Right atrium auricular region (tissue), 2 donors: Measurements from ENCODE around the gene KRT78. TPM values are rescaled to one million over a fixed set of nuclear protein-coding genes. Genes with fewer than 3 reads are reported as not detected.
"Not testable (repeated sequence)": the region's sequence is repeated elsewhere in the genome, so short reads cannot be mapped to it uniquely, and the experiment has no call there.

Experiments used
- DNase-seq: peaks from one replicate; pipeline ENCODE4 v3.0.0-alpha.2; 2019; ENCODE audit warnings: low spot score
- H3K27ac ChIP-seq, 2 donors: fragments of 200-600 bp; sonication (generic); 1 replicate in 1 of 2; 2 replicates in 1 of 2; pipeline ENCODE4 v1.5.1; 2016 to 2019
- H3K27me3 ChIP-seq, 2 donors: fragments of 200-600 bp; sonication (generic); one replicate each; pipeline versions ENCODE4 v1.5.1 to v1.6.0; 2017 to 2019
- H3K36me3 ChIP-seq: fragments of 200-600 bp; sonication (generic); one replicate; pipeline ENCODE4 v1.5.1; 2016
- H3K4me1 ChIP-seq, 2 donors: fragments of 200-600 bp; sonication (generic); one replicate each; pipeline versions ENCODE4 v1.5.1 to v1.6.0; 2017 to 2019
- H3K4me3 ChIP-seq, 2 donors: fragments of 200-600 bp; sonication (generic); 1 replicate in 1 of 2; 2 replicates in 1 of 2; pipeline ENCODE4 v1.5.1; 2017 to 2019; ENCODE audit warnings: mild to moderate bottlenecking in 1 of 2, moderate library complexity in 1 of 2
- H3K9me3 ChIP-seq, 2 donors: fragments of 200-600 bp; sonication (generic); one replicate each; pipeline ENCODE4 v1.5.1; 2019
- total RNA-seq, 2 donors: library from RNA; depleted of rRNA; stranded (reverse); fragments of >200 nt; gene quantifications; one replicate each; pipeline ENCODE4 v1.1.0, GENCODE V29; 2016
- TF ChIP-seq, protein P1 (sequence below), 2 donors: fragments of 200-600 bp; sonication (generic); IDR thresholded peaks; one replicate each; pipeline ENCODE4 v1.5.1; 2019; ENCODE audit warnings: antibody characterized with exemption in 2 of 2

KRT78 gene
- total RNA-seq, 2 donors from 2014 or later = not detected

DNA sequence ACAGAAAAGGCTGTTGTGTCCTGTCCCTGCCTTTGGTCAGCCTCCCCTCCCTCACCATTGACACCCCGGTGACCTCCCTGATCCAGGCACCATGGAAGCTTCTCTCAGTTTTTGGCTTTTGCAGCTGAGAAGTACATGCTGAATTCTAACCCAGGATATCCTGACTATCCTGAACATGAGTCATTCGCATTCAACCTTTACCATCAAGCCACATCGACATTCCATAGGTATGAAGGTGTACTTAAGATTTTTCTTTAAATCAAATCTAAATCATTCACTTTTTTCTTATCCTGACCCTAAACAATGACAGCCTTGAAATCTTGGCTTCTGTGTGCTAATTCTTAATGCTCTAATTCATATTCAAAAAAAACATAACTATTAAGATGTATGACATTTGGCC is 8.7 kb upstream of the KRT78 start:
- no peak for DNase-seq
- Histone ChIP-seq H3K4me1 (peaks cover 0 to 9% of the 10 kb centered on the region in 2 donors), H3K27me3 (no peaks in the 10 kb centered on the region), H3K36me3 (no peaks in the 10 kb centered on the region), H3K4me3 (no peak overlapping the region), H3K27ac (no peak overlapping the region), H3K9me3 (no peaks in the 10 kb centered on the region)
- TF ChIP-seq, protein P1, sequence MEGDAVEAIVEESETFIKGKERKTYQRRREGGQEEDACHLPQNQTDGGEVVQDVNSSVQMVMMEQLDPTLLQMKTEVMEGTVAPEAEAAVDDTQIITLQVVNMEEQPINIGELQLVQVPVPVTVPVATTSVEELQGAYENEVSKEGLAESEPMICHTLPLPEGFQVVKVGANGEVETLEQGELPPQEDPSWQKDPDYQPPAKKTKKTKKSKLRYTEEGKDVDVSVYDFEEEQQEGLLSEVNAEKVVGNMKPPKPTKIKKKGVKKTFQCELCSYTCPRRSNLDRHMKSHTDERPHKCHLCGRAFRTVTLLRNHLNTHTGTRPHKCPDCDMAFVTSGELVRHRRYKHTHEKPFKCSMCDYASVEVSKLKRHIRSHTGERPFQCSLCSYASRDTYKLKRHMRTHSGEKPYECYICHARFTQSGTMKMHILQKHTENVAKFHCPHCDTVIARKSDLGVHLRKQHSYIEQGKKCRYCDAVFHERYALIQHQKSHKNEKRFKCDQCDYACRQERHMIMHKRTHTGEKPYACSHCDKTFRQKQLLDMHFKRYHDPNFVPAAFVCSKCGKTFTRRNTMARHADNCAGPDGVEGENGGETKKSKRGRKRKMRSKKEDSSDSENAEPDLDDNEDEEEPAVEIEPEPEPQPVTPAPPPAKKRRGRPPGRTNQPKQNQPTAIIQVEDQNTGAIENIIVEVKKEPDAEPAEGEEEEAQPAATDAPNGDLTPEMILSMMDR (IDR thresholded peaks at IDR 0.05) = no peak

DNA sequence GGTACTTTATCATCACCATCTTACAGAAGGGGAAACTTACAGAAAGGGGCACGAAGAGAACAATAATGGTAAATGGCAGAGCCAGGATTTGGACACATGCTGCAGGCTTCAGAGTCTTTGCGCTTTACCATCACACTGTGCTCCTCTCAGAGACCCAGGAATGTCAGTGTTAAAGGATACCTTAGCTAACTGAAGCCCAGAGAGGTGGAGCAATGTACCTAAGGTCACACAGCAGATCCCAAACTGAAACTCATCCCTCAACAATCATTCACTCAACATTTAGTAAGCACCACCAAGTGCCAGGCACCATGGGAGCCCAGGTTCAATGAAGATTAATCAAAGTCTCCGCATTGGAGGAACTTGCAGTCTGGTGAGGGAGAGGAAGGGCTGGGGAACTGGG is 8.0 kb upstream of the KRT78 start:
- Histone ChIP-seq H3K27me3 (no peaks in the 10 kb centered on the region), H3K9me3 (no peaks in the 10 kb centered on the region), H3K36me3 (no peaks in the 10 kb centered on the region), H3K4me1 (peaks cover 0 to 9% of the 10 kb centered on the region in 2 donors), H3K4me3 (no peak overlapping the region), H3K27ac (no peak overlapping the region)
- no peak for DNase-seq
- TF ChIP-seq, protein P1 (IDR thresholded peaks at IDR 0.05) = no peak

DNA sequence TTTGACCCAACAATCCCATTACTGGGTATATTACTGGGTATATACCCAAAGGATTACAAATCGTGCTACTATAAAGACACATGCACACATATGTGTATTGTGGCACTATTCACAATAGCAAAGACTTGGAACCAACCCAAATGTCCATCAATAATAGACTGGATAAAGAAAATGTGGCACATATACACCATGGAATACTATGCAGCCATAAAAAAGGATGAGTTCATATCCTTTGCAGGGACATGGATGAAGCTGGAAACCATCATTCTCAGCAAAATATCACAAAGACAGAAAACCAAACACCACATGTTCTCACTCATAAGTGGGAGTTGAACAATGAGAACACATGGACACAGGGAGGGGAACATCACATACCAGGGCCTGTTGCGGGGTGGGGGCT is 7.3 kb upstream of the KRT78 start:
- not testable (repeated sequence) for H3K36me3 ChIP-seq, H3K9me3 ChIP-seq, H3K4me1 ChIP-seq, H3K4me3 ChIP-seq, DNase-seq, H3K27me3 ChIP-seq, H3K27ac ChIP-seq

DNA sequence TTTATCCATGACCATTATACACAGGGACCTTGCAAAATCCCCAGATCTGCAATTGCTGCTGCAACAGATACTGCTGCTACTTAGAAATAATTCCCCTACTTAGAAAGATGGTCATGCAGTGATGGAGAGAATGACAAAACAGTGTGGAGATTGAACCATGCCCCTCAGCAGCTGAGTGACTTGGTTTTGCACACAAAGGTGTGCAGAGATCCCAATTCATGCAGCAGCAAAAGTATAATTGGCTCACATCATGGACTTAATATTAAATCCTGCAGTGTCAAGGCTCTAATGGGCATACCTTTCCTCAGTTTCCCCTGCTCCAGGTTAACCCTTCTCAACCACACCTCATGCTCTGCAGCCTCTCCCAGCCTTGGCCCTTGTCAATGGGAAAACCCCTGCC is 3.0 kb upstream of the KRT78 start:
- Histone ChIP-seq H3K9me3 (no peaks in the 10 kb centered on the region), H3K27me3 (no peaks in the 10 kb centered on the region), H3K4me1 (no peaks in the 10 kb centered on the region), H3K36me3 (no peaks in the 10 kb centered on the region), H3K27ac (no peak overlapping the region), H3K4me3 (no peak overlapping the region)
- TF ChIP-seq, protein P1 (IDR thresholded peaks at IDR 0.05) = no peak
- DNase-seq = no peak

DNA sequence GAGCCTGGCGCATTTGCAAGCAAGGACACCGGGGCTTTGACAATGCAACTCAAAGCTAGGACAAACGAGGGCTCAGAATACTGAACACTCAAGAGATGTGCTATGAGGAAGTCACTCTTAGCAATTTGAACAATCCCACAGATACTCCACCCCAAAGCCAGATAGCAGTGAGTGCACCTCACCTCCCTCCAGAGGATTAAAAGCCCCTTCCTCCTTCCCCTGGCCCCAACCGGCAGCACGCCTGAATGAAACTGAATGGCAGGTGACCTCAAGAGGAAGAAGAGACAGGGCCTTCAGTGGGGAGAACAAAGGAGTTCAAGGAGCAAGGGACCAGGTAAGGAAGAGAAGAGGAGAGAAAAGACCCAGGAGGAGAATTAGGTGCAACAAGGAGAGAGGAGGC is 1.9 kb upstream of the KRT78 start:
- DNase-seq = no peak
- H3K27ac ChIP-seq = no peak overlapping the region
- no peaks in the 10 kb centered on the region for H3K4me1 ChIP-seq
- no peaks in the 10 kb centered on the region for H3K36me3 ChIP-seq
- no peaks in the 10 kb centered on the region for H3K9me3 ChIP-seq
- H3K27me3 ChIP-seq = no peaks in the 10 kb centered on the region
- H3K4me3 ChIP-seq = no peak overlapping the region
- TF ChIP-seq, protein P1 (IDR thresholded peaks at IDR 0.05) = no peak

DNA sequence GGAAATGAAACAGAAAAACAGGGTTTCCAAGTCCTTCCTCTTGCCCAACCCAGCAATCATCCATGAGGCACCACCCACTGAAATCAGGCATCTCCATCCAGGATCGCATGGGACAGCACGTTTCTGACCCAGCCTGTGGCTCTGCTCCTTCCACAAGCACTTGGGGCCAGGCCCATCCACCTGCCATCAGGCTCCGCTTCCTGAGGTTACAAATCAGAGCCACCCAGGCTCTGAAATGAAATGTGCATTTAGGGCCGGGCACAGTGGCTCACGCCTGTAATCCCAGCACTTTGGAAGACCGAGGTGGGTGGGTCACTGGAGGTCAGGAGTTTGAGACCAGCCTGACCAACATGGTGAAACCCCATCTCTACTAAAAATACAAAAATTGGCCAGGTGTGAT is 717 bp upstream of the KRT78 start:
- Histone ChIP-seq H3K9me3 (no peaks in the 10 kb centered on the region), H3K36me3 (no peaks in the 10 kb centered on the region), H3K4me3 (no peak overlapping the region), H3K4me1 (no peaks in the 10 kb centered on the region), H3K27me3 (no peaks in the 10 kb centered on the region), H3K27ac (no peak overlapping the region)
- DNase-seq = no peak
- TF ChIP-seq, protein P1 (IDR thresholded peaks at IDR 0.05) = no peak
